Activated naive CD4-positive, alpha-beta T cell treated with anti-CD3 and anti-CD28 coated beads, Interleukin-2, amount 50 U/mL, for 16 hours (primary cell): ENCODE results near the gene LRBA.

Source experiments
- DNase-seq: peaks from one replicate; pipeline ENCODE4 v3.0.0-alpha.2; 2020

The LRBA gene

GRCh38 chr4:150343796-150344195 lies 671.3 kb downstream of the LRBA start:
- DNase-seq: no peak

GRCh38 chr4:150342945-150343344 lies 672.1 kb downstream of the LRBA start:
- DNase-seq: no peak

DNA sequence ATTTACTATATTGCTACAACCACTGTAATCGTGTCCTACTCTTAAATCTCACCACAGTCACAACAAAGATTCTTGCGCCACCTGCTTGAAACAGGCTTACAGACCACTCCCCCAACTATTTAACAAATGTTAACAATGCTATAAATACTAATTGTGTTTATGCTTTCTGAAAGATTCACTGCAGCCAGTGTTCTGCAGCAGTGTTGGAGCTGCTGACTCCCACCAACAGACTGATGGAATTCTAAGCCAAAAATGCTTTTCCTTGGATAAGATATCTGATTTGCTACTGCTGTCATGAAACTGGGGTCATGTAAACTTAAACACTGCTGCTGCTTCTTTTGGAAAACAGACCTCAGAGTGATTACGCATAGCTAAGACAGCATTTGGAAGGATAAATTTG lies 677.4 kb downstream of the LRBA start:
- DNase-seq: no peak

- DNase-seq: no peak
Observed at GRCh38 chr4:150336676-150337412, 678.2 kb downstream of the LRBA start.

- DNase-seq: no peak
Observed at GRCh38 chr4:150332961-150333360, 682.1 kb downstream of the LRBA start.

DNA sequence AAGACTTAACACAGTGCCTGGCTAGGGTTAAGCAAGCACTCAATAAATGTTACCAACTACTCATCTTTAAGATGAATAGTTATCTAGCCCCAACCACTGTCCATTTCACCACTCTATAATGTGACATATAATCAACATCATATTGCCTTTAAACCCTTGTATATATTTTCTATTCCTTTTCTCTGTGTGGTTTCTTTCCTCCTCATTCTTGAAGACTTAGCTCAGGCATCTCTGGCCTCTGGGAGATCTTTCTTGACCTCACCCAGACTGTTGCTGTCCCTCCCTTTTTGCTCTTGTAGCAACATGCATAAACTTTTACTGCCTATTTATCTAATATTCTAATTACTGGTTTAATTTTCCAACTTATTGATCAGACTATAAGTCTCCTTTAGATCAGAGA lies 683.0 kb downstream of the LRBA start:
- DNase-seq: no peak

- DNase-seq: no peak
Observed at GRCh38 chr4:150329373-150329772, 685.7 kb downstream of the LRBA start.

DNA sequence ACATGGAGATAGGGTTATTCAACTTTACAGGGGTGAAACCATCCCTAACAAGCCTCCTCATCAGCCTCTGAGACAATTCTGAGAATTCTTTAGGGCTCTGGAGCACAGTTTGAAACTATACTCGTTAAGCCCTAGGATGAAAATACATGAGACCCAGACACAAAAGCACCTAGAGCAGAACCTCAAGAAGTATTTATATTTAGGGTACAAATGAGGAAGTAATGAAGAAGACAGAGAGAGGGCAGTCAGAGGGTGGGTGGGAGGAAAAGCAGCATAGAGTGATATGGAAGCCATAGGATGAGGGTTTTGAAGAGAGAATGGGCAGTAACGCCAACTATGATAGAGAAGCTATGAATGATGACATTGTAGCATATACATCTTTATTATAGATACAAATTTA lies 686.6 kb downstream of the LRBA start:
- no peak for DNase-seq

DNA sequence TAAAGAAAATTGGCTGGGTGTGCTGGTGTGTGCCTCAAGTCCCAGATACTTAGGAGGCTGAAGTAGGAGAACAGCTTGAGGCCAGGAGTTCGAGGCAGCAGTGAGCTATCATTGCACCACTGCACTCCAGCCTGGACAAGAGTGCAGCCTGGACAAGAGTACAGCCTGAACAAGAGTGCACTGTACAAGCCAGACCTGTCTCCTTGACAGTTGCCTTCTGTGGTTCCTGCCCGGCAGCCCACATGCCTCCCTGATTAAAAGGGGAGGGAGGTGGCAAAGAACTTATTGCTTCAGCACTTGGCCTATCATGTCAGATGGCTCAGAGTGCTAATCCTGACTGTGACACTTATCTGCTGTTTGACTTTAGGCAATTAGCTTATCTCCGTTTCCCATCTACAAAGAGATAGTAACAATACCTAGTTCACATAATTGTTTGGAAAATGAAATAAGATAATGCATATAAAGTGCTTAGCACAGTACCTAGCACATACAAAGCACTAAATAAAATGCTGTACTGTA lies 687.8 kb downstream of the LRBA start:
- no peak for DNase-seq

DNA sequence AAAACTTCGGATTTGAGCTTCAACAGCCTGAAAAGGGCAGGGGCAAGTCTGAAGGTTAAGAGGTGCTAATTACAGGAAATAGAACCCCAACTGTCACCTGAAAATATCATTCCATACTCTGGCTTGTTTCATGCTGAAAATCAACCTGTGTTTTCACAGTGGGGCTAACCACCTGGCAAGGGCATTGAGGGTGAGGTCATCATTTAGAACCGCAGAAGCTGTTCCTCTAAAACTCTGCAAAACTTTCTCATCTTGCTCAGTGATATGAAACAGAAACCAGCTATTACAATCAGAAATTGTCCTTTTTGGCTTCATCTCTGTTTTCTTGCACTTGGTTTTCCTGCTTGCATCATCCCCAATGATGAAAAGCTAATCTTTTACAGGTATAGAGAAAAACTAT lies 689.2 kb downstream of the LRBA start:
- DNase-seq: no peak

DNA sequence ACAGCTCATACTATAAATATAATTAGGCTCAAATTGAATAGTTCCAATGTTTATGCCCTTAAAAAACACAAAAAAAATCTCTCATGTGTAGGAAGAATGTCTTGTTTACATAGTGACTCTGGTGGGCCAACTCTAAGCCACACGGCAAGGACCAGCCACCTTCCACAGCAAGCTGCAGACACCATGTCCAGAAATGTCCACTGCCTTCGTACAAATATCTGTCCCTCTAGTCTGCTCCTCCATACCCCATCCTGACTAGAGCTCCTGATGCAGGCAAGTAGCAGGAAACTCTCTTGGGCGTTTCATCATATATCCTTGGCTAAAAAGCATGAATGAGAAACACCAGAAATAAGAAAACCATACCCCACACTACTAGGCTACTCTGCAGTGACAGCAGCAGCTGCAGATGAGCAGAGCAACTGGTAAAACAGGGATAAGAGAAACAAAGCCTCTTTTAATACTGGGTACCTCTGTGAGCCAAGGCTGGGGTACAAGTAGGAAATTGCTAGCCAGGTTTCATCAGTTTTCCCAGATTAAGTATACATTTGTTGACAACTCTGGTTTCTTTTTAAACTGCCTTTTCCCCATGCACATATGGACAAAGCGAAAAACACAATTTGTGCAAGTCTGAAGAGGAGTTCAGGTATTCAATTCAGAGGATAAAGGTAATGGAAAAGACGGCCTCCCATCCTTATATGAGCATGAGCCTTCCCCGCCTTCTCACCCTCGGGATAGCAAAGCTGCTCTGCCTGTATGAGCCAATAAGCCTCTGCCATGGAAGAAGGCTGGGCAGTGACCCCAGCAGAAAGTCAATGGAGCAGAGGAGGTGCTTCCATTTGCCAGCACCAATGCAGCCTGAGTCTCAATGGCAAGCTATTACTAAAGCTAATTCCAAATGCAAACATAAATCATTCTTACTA lies 691.4 kb downstream of the LRBA start:
- DNase-seq: no peak

GRCh38 chr4:150322646-150323045 lies 692.4 kb downstream of the LRBA start:
- DNase-seq: no peak

DNA sequence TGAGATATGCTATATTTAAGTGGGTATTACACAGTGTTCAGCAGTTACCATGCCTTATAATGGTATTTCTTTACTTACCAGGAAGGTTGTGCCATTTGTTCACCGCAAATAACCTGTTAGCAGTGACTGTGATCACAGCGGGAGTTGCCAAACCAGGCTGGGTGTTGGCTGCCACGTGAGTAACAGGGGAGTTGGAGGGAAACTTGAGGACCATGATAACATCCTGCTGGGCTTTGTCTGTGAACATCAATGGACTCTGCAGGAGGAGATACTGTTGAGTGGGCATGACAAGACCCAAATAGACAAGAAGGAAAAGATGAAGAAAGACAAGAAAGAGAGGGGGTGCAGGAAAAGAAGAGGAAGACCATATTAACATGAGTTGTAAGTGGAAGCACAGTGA lies 694.0 kb downstream of the LRBA start:
- no peak for DNase-seq

DNA sequence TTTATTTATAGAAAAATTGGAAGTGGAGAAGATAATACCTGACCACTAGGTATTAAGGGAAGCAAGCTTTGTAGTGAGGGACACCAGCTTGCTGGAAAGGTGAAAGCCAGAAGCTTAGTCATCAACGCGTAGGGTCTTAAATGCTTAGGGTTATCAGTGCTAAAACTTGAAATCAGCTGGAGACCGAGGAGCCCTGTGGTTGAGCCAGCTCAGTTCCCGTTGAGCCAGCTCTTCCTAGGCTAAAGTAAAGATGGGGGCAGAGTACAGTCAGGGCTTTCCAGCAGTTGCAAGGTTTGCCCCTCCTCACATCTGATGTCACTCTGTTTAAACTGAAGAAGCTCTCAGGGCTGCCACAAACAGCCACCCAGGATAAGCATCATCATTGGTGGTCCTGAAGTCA lies 696.1 kb downstream of the LRBA start:
- DNase-seq: no peak

GRCh38 chr4:150318527-150318926 lies 696.6 kb downstream of the LRBA start:
- no peak for DNase-seq

DNA sequence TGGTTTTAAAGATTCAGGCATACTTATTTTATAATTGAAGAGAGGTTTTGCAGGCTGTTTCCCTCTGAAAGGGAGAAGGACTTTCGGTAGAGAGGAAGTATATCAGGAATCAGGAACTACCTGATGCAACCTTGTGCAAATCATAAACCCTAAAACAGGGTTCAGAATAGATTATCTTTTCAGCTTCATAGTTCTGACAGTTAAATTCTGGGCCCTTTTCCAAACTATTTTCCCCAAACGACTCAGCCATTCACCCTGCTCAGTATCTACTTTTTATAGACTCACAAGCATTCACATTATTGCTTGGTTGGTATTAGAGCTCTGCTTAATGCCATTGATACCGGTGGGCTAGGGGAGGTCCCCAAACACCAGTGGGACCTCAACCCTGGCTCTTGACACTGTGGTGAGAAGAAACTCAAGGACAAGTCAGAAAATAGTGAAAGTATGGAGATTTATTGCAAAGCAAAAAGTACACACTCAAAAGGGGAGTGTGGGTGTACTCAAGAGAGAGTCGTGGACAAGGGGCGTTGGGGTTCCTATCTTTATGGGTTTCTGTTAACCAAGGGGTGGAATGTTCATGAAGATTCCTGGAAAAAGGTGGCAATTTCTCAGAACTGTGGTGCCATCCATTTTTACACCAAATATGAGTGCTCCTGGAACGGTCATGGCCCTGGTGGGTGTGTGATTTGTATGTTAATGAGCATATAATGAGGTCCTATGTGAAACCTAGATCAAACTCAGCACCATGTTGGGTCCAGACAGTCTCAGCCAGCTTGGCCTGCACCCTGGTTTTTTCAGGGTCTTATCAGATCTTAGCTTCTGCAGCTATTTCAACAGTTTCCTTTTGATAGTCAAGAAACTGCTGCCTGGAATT lies 698.5 kb downstream of the LRBA start:
- DNase-seq: no peak

DNA sequence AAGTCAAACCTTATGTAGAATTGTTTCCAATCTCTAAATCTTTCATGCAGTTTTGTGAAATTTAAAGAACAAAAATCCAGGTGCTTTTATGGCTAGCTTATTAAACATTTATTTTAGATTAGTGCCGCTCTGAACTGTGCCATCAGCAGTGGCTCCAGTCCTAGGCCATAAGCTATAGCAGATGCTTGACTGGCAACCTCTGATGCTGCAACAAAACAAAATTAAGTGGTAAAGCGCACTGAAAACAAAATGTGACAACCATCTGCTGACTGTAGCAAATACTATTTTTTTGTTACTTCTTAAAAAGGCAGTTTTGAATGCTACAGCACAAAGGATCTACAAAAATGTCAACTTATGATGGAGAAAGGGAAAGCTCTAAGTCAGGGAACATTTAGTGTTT lies 699.4 kb downstream of the LRBA start:
- DNase-seq: no peak

DNA sequence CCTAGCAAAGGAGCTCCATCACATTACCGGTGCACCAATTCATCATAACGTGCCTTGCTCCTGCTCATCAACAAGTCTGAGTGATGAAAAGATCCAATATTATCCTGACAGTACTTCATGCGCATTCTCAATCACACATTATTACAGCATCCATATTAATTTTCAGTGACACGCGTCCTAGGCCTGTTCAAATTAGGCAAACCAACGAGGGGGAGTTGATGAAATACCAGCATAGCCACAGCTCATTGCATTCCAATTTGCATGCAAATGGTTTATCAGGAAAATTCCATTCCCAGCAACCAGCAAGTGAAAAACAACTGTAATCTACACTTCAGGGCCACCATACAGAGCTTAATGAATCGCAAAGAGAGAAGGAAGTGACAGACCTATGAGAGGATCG lies 699.9 kb downstream of the LRBA start:
- no peak for DNase-seq

- DNase-seq: no peak
Observed at GRCh38 chr4:150314031-150314430, 701.1 kb downstream of the LRBA start.

- DNase-seq: no peak
Observed at GRCh38 chr4:150310159-150310895, 704.8 kb downstream of the LRBA start.

- no peak for DNase-seq
Observed at GRCh38 chr4:150308824-150309472, 706.1 kb downstream of the LRBA start.

- DNase-seq: no peak
Observed at GRCh38 chr4:150306719-150307118, 708.4 kb downstream of the LRBA start.
